CD14-positive monocyte (primary cell): ENCODE measurements around the gene MAN2B2. TPM values are rescaled to one million over a fixed set of nuclear protein-coding genes. Genes with fewer than 3 reads are reported as not detected.
"Not testable (repeated sequence)": the region's sequence is repeated elsewhere in the genome, so short reads cannot be mapped to it uniquely, and the experiment has no call there.

Experiments
- DNase-seq, 3 donors: peaks; one replicate each; pipeline ENCODE4 v3.0.0-alpha.2; 2011 to 2022
- H2AFZ ChIP-seq: 2 replicates; pipeline ENCODE4 v1.6.0; 2012; ENCODE audit warnings: mild to moderate bottlenecking, low read depth, low read length, inconsistent platforms; ENCODE audit not compliant: insufficient read depth, poor library complexity, severe bottlenecking
- H3K27ac ChIP-seq, 2 donors: 1 replicate in 1 of 2; 2 replicates in 1 of 2; pipeline ENCODE4 v1.5.1; 2012 to 2013; ENCODE audit warnings: low read length in 2 of 2, control low read depth in 1 of 2, inconsistent platforms in 1 of 2, low read depth in 1 of 2, mild to moderate bottlenecking in 1 of 2
- H3K27me3 ChIP-seq, 2 donors: one replicate each; pipeline versions ENCODE4 v1.6.0 to v1.6.1; 2011 to 2013; ENCODE audit warnings: low read length in 2 of 2; ENCODE audit not compliant: control insufficient read depth in 2 of 2, insufficient read depth in 2 of 2
- H3K36me3 ChIP-seq, 2 donors: replicated peaks in 1 of 2; 1 replicate in 1 of 2; 2 replicates in 1 of 2; pipeline versions ENCODE4 v1.5.1 to v1.6.1; 2012 to 2013; ENCODE audit warnings: low read length in 2 of 2, control low read depth in 1 of 2, inconsistent platforms in 1 of 2, mild to moderate bottlenecking in 1 of 2; ENCODE audit not compliant: insufficient read depth in 2 of 2, control insufficient read depth in 1 of 2
- H3K4me1 ChIP-seq, 2 donors: 1 replicate in 1 of 2; 2 replicates in 1 of 2; pipeline versions ENCODE4 v1.5.1 to v1.6.1; 2012 to 2013; ENCODE audit warnings: low read length in 2 of 2, control low read depth in 1 of 2, inconsistent platforms in 1 of 2, mild to moderate bottlenecking in 1 of 2, moderate library complexity in 1 of 2; ENCODE audit not compliant: insufficient read depth in 2 of 2, control insufficient read depth in 1 of 2
- H3K4me2 ChIP-seq: replicated peaks from 2 replicates; pipeline ENCODE3; 2012; ENCODE audit warnings: low read length, moderate library complexity, mild to moderate bottlenecking; ENCODE audit not compliant: poor library complexity, severe bottlenecking; ENCODE audit errors: extremely low read depth
- H3K4me3 ChIP-seq, 3 experiments: fragments of 200-600 bp in 1 of 3; sonication (generic) in 1 of 3; replicated peaks in 1 of 3; 1 replicate in 2 of 3; 2 replicates in 1 of 3; pipeline ENCODE4 v1.5.1; 2011 to 2013; ENCODE audit warnings: low read length in 3 of 3, mild to moderate bottlenecking in 3 of 3, control low read depth in 2 of 3, low read depth in 2 of 3, inconsistent platforms in 1 of 3, moderate library complexity in 1 of 3
- H3K79me2 ChIP-seq: 2 replicates; pipeline ENCODE4 v1.6.0; 2012; ENCODE audit warnings: mild to moderate bottlenecking, control low read depth, inconsistent platforms, low read length, moderate library complexity; ENCODE audit not compliant: insufficient read depth
- H3K9ac ChIP-seq: 2 replicates; pipeline ENCODE4 v1.6.0; 2017; ENCODE audit warnings: low read length, mild to moderate bottlenecking; ENCODE audit not compliant: insufficient read depth, poor library complexity, severe bottlenecking
- H3K9me3 ChIP-seq, 2 donors: replicated peaks in 1 of 2; 1 replicate in 1 of 2; 2 replicates in 1 of 2; pipeline versions ENCODE4 v1.5.1 to v1.6.1; 2012 to 2013; ENCODE audit warnings: low read length in 2 of 2, control low read depth in 1 of 2; ENCODE audit not compliant: control insufficient read depth in 1 of 2, insufficient read depth in 1 of 2
- H4K20me1 ChIP-seq: 2 replicates; pipeline ENCODE4 v1.6.0; 2012; ENCODE audit warnings: mild to moderate bottlenecking, low read length, control low read depth, moderate library complexity; ENCODE audit not compliant: insufficient read depth
- H3K27ac Mint-ChIP-seq, 7 donors: one replicate each; pipeline ENCODE4 v1.8.0; 2020; ENCODE audit warnings: mild to moderate bottlenecking in 7 of 7, mixed read lengths in 7 of 7, moderate library complexity in 6 of 7, inconsistent platforms in 2 of 7
- H3K27me3 Mint-ChIP-seq, 3 donors: one replicate each; pipeline ENCODE4 v1.8.0; 2021 to 2022; ENCODE audit warnings: low read depth in 3 of 3, mild to moderate bottlenecking in 3 of 3, mixed read lengths in 3 of 3, moderate library complexity in 3 of 3, inconsistent platforms in 1 of 3
- H3K36me3 Mint-ChIP-seq, 2 donors: one replicate each; pipeline ENCODE4 v1.8.0; 2020; ENCODE audit warnings: mixed read lengths in 2 of 2, inconsistent platforms in 1 of 2, mild to moderate bottlenecking in 1 of 2
- H3K4me1 Mint-ChIP-seq: one replicate; pipeline ENCODE4 v1.8.0; 2020; ENCODE audit warnings: mild to moderate bottlenecking, mixed read lengths
- H3K4me3 Mint-ChIP-seq, 2 donors: one replicate each; pipeline ENCODE4 v1.8.0; 2020; ENCODE audit warnings: mild to moderate bottlenecking in 2 of 2, mixed read lengths in 2 of 2, moderate library complexity in 1 of 2
- H3K9me3 Mint-ChIP-seq, 7 donors: one replicate each; pipeline ENCODE4 v1.8.0; 2020 to 2022; ENCODE audit warnings: mixed read lengths in 7 of 7, mild to moderate bottlenecking in 6 of 7, moderate library complexity in 6 of 7, inconsistent platforms in 2 of 7
- WGBS: methylation state at CpG from one replicate; pipeline ENCODE4 v1.1.5; 2013; ENCODE audit warnings: missing lambda C conversion rate; ENCODE audit not compliant: insufficient coverage; 5-methylcytosine and 5-hydroxymethylcytosine counted together
- intact Hi-C, 2 donors: fragments of 100-400 bp; cut with micrococcal nuclease; formaldehyde crosslinking; loops; one replicate each; pipeline versions ENCODE4 v1.15.0 to v1.15.1; 2023
- polyA plus RNA-seq, 3 donors: library from polyadenylated mRNA; depleted of rRNA in 1 of 3; unstranded in 2 of 3; stranded (reverse) in 1 of 3; fragments of 300-500 nt in 2 of 3; fragments of >200 nt in 1 of 3; fragmentation: Illumina TruSeq in 2 of 3; gene quantifications; 1 replicate in 2 of 3; 2 replicates in 1 of 3; pipeline ENCODE4 v1.2.3, GENCODE V29; 2012 to 2021
- TF ChIP-seq, protein P1 (sequence below): fragments of 200-600 bp; IDR thresholded peaks from one replicate; pipeline ENCODE4 v1.8.0; 2022; ENCODE audit warnings: antibody characterized with exemption, mild to moderate bottlenecking

Gene MAN2B2
- polyA plus RNA-seq, 3 donors: 9.6 to 28.4 (median 10.6) TPM

DNA sequence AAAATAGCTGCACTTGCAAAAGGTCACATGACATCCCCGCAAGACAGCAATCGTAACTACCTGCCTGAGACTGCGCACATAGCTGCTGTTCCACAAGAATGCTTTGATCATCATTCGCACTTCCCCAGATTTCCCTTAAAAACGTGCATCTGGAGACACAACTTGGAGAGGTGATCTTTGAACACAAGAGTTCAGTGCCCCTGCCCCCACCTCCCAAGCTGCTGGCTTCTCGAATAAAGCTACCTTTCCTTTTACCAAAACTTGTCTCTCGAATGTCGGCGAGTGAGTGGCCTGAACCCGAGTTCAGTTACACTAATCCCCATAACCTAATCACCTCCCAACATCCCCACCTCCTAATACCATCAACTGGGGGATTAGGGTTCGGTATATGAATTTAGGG, 51.1 kb downstream of the MAN2B2 start:
- Histone ChIP-seq H3K36me3 (peaks cover 4 to 6% of the 10 kb centered on the region in 2 donors), H2AFZ (no peak overlapping the region), H3K4me1 (no peaks in the 10 kb centered on the region), H3K79me2 (no peaks in the 10 kb centered on the region), H3K9ac (no peak overlapping the region), H3K4me2 (no peak overlapping the region), H3K27ac (no peak overlapping the region), H3K9me3 (no peaks in the 10 kb centered on the region), H4K20me1 (no peaks in the 10 kb centered on the region), H3K27me3 (no peaks in the 10 kb centered on the region), H3K4me3 (no peak overlapping the region)
- Mint-ChIP-seq H3K9me3 (peaks cover 0 to 2% (median 0%) of the 10 kb centered on the region in 7 donors), H3K36me3 (peaks cover 9 to 10% of the 10 kb centered on the region in 2 donors), H3K4me3 (no peak overlapping the region), H3K27ac (no peak overlapping the region), H3K4me1 (no peaks in the 10 kb centered on the region), H3K27me3 (peaks cover 3 to 5% (median 3%) of the 10 kb centered on the region in 3 donors)
- TF ChIP-seq, protein P1, sequence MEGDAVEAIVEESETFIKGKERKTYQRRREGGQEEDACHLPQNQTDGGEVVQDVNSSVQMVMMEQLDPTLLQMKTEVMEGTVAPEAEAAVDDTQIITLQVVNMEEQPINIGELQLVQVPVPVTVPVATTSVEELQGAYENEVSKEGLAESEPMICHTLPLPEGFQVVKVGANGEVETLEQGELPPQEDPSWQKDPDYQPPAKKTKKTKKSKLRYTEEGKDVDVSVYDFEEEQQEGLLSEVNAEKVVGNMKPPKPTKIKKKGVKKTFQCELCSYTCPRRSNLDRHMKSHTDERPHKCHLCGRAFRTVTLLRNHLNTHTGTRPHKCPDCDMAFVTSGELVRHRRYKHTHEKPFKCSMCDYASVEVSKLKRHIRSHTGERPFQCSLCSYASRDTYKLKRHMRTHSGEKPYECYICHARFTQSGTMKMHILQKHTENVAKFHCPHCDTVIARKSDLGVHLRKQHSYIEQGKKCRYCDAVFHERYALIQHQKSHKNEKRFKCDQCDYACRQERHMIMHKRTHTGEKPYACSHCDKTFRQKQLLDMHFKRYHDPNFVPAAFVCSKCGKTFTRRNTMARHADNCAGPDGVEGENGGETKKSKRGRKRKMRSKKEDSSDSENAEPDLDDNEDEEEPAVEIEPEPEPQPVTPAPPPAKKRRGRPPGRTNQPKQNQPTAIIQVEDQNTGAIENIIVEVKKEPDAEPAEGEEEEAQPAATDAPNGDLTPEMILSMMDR: no peak
- DNase-seq: no peak
- WGBS: 81% methylated on average over 5 of the region's 11 CpGs
- intact Hi-C loops: no loop called here

DNA sequence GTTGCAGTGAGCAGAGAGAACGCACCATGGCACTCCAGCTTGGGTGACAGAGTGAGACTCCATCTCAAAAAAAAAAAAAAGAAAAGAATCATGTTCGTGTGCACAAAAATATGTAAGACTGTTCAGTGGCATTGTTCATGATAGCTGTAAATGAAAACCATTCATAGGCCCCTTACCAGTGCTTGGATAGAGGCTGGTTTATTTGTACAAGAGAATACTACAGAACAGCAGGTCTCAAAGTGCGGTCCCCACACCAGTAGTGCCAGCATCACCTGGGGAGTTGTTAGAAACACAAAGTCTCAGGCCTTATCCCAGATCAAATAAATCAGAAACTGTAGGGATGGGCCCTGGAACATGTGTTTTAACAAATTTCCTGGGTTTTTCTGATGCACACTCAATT, 52.8 kb downstream of the MAN2B2 start:
- H3K9me3 ChIP-seq: no peaks in the 10 kb centered on the region
- peaks cover 3 to 5% (median 3%) of the 10 kb centered on the region in 3 donors for H3K27me3 Mint-ChIP-seq
- H3K4me3 Mint-ChIP-seq: no peak overlapping the region
- no peak for DNase-seq
- peaks cover 0 to 2% (median 0%) of the 10 kb centered on the region in 7 donors for H3K9me3 Mint-ChIP-seq
- peaks cover under 1% of the 10 kb centered on the region for H3K4me1 Mint-ChIP-seq
- 90% methylated on average over 2 of the region's 3 CpGs for WGBS
- no peak overlapping the region for H3K4me2 ChIP-seq
- H3K79me2 ChIP-seq: no peaks in the 10 kb centered on the region
- H3K27me3 ChIP-seq: no peaks in the 10 kb centered on the region
- H3K36me3 ChIP-seq: no peaks in the 10 kb centered on the region
- no peak overlapping the region for H3K27ac Mint-ChIP-seq
- intact Hi-C loops: no loop called here
- no peak overlapping the region for H3K27ac ChIP-seq
- no peak overlapping the region for H2AFZ ChIP-seq
- no peak overlapping the region for H3K4me3 ChIP-seq
- H3K36me3 Mint-ChIP-seq: no peaks in the 10 kb centered on the region
- peaks cover under 1% of the 10 kb centered on the region in 2 donors for H3K4me1 ChIP-seq
- H3K9ac ChIP-seq: no peak overlapping the region
- no peaks in the 10 kb centered on the region for H4K20me1 ChIP-seq
- TF ChIP-seq, protein P1: no peak

DNA sequence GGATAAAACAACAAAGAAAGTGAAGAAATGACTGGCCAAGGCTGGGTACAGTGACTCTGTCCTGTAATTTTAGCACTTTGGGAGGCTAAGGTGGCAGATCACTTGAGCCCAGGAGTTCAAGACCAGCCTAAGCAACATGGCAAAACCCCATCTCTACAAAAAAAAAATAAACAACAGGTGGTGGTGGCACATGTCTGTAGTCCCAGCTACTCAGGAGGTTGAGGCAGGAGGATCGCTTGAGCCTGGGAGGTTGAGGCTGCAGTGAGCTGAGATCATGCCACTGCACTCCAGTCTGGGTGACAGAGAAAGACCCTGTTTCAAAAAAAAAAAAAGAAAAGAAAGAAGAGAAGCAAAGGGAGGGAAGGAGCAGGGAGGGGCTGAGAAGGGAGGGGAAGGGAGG, 53.5 kb downstream of the MAN2B2 start:
- H3K79me2 ChIP-seq, H3K4me1 ChIP-seq, H3K4me3 Mint-ChIP-seq, H3K27ac ChIP-seq, H4K20me1 ChIP-seq, H3K36me3 ChIP-seq, H3K27me3 ChIP-seq, H2AFZ ChIP-seq, DNase-seq, H3K9me3 Mint-ChIP-seq, H3K36me3 Mint-ChIP-seq, H3K4me1 Mint-ChIP-seq, H3K9me3 ChIP-seq, H3K9ac ChIP-seq, intact Hi-C loops, H3K4me3 ChIP-seq, H3K27ac Mint-ChIP-seq, H3K4me2 ChIP-seq, H3K27me3 Mint-ChIP-seq: not testable (repeated sequence)
- WGBS: 90% methylated on average over 1 of the region's 1 CpG
